GM21723 (cell line): Measurements from ENCODE around the gene SLC1A2.

Experiments used
- ATAC-seq: cut with Tn5 transposase; IDR thresholded peaks from one replicate; pipeline ENCODE4 v1.9.1; 2021; ENCODE audit warnings: mild to moderate bottlenecking, moderate library complexity; ENCODE audit not compliant: unreplicated experiment

The SLC1A2 gene

DNA sequence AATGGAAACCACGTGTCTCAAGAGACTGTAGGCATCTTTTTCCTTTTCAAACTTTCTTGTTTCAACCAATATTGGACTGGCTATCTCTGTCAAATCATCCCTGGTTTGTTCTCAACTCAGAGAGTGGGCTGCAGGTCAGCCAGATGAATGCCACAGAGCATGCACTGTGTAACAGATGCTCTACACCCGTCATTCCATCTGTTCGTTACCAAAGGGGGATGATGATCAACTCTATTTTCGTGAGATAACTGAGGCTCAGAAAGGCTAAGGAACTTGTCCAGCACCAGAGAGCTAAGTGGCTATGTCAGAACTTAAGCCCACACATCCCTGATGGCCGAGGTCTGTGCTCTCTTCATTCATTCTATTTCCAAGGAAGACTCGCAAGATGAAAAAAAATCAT lies 42.1 kb downstream of the SLC1A2 start:
- ATAC-seq, result no peak

DNA sequence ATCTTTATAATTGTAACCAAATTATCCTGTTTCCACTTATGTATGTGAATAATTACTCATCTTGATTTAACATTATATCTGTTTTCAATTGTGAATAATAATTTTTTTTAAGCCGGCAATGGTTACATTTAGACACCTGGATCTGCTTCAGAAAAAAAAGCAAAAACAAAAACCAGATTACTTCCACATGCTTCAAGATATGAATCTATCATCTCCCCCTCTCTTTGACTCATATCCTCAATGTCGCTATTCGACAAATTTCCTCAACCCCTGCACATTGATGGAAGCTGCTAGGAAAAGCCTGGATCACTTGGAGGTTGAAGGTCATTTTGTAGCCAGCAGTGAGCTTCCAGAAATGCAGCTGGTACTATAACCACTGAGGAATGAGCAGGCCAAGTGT lies 42.7 kb downstream of the SLC1A2 start:
- ATAC-seq, result no peak

DNA sequence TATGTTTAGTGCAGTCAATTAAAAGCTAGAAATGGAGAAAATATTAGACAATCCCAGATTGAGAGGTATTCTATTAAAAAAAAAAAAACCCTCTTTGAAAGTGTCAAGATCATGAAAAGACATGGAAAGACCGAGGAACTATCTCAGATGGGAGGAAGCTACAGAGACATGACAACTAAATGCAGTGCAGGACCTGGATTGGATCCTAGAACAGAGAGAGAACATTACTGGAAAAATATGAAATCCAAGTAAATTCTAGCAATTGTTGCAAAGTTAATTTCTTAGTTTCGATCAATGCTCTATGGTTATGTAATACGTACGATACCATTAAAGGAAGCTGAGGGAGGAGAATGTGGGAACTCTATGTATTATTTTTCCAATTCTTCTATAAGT lies 43.2 kb downstream of the SLC1A2 start:
- no peak for ATAC-seq

DNA sequence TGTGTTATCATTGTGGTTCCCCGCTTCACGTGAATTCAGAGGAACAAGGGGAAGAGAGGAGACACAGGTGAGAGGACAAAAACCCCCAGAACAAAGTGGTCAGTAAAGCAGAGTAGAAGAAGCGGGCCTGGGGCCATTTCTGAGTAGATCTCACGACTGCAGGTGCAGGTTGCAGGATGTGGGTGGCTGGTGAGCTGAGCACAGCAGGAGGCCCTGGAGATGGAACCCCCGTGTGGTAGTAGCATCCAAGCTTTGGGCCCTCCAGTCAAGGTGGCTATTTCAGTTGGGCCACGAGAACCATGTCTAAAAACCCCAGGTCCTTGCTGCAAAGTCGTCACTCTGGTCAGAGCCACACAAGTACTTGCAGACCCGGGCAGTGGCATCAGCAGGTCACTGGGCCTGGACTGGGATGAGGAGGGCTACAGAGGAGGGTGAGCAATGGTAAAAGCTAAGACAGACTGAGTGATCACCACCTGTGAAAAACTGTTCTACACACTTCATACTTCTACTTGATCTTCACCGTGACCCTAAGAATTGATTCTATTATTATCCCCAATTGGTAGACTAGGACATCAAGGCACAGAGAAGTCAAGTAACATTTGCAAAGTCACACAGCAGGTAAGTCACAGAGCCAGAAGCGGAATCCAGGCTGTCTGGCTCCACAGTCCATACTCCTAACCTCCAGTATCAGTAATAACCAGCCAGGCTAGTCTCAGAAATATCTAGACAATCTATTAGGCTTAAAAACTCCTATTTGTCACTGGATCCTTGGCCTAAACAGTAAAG lies 43.8 kb downstream of the SLC1A2 start:
- no peak for ATAC-seq

DNA sequence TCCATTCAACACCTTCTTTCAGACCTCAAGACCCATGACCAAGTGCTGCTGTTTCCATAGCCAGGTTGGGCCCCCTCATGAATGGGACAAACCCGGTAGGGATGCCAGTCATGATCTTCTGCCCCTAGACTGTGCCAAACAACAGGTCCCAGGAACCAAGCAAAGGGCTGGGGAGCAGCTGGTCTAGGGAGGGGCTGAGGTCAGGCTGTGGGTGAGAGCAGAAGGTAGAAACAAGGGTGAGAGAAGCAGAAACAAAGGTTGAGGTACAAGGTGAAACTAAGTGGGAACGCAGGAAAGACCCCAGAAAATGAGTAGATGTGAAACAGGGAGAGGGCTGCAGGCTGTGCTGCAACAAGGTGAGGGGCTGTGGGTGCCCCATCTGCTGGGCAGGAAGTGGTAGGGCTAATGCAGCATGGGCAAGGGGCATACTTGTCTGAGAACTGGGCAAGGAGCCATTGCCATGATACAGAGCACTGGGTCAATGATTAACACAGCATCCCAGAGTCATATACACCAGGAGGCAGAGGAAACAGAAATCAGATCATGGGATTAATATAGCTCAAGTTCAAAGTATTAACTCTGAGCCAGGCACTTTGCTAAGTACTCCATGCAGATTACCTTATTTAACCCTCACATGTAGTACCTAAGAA lies 45.9 kb downstream of the SLC1A2 start:
- no peak for ATAC-seq

DNA sequence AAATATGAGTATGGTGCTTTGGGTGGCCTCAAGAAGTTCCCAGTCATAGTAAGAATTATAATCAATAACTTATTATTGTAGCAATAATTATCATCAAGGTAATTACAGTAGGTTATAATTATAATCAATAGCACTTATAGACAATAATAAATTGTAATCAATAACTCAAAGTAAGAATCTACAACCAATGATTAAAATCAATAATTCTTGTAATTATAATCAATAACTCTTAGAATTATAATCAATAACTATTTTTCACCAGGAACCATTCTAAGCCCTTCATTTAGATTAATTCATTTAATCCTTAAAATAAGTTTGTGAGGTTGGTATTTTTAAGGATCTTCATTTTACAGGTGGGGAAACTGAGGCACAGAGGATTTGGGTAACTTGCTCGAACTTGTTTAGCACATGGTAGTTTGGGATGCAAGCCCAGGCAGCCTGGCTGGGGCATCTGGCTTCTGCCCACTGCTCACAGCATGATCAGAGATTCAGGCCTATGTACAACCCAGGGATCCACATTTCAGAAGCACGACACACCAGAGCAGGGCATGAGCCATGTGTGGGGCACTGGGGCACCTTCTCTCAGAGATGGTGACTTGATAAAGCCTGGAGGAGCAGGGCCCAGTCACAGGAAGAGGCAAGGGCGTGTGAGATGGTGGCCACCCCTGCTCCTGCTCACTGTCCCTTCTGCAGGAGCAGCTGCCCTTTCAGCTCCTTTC lies 46.6 kb downstream of the SLC1A2 start:
- no peak for ATAC-seq

DNA sequence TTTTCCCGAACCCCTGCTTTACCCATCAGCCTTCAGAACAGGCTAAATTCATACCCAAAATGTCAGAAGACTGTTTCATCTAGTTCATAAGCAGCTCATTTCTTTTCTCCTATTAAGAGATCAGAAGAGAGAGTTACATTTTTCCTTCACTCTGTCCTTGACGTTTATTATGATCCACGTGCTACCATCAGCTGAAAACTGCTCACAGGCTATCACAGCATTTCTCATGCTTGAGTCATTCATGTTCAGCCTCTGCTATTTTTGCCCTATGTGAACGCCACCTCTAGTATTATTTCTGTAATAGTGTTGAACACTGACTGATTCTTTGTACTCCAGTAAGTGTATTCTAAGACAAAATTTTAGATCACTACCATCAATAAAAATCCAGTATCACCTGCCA lies 51.9 kb downstream of the SLC1A2 start:
- no peak for ATAC-seq

DNA sequence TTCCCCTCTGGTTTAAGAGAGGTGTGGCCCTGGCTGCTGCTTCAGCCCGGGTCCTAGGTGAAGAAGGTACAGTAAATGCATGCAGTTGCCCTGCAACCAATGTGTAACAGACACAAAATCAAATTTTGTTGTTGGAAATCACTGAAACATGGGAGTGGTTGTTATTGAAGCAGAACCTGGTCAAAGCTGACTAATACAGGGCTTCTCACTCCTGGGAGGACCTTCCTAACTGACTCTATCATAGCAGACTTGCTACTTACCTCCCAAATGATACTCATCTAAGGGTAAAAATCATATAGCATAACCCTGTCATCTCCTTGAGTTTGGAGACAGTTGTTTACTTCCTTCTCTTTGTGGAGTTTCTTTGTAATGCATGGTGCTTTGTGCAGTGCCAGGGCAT lies 52.6 kb downstream of the SLC1A2 start:
- no peak for ATAC-seq

DNA sequence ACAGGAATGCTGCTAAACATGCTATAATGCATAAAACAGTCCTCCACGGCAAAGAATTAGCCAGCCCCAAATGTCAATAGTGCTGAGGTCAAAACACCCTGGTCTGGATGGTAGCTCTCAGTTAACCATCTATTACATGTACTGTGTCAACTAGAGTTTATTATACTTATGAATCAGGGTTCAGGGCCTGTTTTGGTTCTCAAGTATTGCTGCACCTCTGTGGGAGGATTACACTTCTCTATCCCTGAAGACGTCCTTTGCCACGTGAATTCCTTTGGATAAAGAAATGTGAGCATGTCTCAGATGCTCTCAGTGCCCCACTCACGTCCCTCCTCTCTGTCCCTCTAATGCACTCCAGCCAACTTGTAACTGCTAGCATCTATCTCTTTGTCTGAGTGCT lies 53.4 kb downstream of the SLC1A2 start:
- no peak for ATAC-seq

DNA sequence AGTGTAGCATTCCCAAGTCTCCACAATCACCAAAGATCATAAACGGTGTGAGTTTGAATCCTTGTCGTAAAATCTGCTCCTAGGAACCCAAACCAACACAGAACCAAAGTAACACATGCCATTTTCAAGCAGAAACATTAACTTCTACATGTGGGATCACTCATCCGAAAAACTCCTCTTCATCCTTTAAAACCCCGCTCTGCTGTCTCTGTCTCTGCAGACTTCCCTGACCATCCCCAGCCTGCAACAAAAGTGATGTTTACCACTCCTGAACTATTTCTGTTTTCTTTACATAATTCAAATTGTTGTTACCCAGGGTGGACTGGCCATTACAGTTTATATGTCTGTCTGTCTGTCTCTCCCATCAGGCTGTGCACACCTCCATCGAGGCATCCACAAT lies 54.0 kb downstream of the SLC1A2 start:
- no peak for ATAC-seq

DNA sequence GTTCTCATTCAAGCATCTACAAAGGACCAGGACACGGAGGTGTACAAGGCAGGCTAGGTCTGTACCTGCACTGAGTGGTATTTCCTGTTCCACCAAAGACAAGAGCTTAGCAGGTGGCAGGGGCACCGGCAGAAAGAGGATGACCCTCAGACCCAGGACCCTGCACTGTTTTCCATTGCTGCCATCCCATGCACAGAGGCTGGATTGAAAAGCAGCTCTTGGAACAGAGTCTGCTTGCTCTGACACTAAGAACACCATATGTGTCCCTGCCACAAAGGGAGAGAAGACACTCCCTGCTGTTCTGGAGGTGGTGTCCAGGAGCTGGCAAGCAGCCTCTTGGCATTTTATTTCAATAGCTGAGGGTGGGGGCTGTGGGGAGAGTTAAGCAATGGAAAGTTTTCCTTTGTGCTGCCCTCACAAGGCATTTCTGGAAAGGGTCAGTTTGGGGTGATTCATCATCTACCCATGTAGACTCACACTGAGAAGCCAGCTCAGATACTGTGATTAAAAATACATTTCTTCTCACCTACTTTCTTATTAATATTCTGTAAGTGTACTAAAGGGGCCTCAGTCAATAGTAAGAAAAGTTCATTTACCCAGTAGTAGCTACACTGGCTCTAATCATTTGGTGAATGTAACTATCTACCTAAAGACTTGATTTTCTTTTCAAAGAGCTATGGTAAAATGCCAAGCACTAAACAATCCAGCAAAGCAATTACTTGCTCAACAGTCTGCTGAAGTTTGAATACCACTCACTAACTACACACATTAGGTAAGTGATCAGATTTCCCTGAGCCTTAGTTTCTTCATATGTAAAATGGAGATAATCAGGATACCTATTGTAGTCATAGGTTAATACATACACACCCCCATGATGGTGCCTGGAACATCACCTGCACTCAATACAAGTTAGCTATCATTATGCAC lies 55.2 kb downstream of the SLC1A2 start:
- ATAC-seq, result no peak

DNA sequence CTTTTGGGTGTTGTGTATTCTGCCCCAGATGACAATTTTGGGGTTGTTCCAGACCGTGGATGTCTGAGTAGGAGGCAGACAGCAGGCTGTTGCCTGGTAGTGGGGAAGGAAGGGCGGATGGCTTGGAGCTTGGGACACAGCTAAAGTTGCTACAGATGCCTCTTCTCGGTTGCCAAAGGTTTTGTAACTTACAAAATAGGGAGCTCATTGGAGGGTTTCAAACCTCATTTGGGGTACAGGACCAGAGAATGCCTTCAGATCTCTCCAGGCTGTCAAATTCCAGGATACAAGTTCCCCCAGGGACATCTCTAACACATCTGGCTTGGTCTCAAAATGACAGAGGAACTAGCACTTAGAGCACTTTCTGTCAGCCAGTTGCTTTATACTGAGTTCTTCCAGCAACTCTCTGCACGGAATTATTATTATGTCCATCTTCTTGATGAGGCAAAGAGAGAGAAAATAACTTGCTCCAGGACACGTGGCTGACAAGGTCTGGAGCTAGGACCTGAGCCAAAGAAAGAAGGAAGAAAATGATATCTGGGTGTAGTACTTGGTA lies 56.0 kb downstream of the SLC1A2 start:
- ATAC-seq, result no peak

DNA sequence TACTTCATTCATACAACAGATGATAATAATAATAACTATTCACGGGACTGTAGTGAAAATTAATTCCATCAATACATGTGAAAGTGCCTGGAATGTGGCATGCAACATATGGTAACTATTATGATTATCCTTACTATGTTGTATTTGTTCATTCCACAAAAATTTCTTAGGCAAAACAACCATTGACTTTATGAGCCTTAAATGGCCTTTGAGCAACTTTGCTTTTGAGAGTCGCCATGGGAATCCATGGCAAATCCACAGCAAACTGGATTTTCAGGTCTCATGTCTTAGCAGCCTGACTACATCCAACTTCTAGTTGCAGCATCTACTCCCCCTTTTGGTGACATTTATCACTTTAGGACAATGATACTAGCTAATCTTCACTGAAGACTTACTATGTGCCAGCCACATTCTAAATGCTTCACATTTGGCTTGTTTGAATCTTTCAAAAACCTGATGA lies 56.8 kb downstream of the SLC1A2 start:
- no peak for ATAC-seq

DNA sequence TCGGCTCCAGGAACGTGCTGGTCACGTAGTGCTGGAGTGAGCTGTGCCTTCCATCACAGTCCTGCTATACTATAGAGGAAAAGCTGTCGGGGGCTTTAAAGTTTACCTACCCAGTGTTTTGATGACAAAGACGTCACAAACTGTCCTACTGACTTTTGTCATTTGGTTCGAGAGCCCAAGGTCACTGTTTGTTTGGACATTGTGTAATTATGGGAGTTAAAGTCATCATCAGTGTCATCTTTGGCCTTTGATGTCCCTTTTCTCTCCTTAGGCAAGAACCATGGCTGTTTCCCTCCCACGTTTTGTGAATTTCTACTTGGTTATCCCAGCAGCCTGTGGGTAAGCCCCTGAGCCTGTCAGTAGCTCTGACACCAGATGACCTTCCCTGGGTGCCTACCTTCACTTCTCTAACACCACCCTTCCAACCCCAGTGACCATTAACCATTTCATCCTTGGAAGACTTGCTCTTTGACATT lies 59.3 kb downstream of the SLC1A2 start:
- no peak for ATAC-seq

DNA sequence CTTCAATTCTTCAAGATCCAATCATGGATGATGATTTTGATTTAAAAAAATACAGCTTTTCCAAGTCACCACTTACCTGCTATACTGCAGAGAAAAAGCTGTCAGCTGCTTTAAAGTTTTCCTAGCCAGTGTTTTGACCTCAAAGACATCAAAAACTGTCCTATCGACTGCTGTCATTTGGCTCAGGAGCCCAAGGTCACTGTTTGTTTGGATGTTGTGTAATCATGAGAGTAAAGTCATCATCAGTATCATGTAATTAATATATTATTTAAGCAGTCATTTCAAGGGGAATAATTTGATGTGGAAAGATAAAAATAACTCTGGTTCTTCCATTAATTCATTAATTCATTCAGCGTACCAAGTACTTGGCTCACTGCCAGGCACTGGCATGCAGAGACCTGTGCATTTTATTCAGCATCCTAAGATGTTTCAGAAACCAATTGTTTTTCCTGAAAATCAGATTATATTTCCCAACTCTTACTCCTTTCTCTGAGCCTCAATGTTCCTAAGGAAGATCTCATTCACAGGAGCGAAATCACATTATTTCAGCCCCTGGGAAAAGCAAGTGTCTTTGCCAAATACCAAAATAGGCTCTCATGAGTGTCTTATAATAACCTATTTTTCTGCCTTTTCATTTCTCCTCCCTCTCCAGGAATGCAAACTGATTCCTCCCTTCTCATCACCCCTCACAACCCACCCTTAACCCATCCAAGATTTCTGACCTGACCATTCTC lies 59.9 kb downstream of the SLC1A2 start:
- ATAC-seq, result no peak

DNA sequence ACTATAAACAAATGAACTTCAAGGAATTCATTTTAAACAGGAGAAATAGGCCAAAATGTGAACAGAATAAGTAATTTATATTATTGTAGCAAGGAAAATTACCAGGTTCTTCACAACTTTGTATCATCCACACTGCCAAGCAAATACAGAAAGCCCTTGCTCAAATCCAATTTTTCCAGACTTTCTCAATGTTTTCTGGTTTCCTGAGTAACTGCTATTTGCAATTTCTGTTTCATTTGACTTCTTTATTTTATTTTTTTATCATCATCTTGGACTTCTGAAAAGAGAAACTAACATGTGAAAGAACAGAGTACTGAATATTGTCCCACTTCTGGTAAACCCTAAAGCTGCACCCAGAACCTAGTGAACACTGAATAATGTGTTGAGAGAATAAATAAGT lies 61.0 kb downstream of the SLC1A2 start:
- no peak for ATAC-seq

DNA sequence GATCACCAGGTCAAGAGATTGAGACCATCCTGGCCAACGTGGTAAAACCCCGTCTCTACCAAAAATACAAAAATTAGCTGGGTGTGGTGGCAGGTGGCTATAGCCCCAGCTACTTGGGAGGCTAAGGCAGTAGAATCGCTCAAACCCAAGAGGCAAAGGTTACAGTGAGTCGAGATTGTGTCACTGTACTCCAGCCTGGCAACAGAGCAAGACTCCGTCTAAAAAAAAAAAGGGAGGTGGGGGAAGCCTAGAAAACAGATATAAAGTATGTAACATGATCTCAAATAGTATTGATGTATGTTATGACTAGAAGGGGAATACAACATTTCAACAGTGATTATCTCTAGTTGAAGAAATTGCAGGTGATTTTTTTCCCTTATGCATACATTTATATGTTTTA lies 61.4 kb downstream of the SLC1A2 start:
- no peak for ATAC-seq

DNA sequence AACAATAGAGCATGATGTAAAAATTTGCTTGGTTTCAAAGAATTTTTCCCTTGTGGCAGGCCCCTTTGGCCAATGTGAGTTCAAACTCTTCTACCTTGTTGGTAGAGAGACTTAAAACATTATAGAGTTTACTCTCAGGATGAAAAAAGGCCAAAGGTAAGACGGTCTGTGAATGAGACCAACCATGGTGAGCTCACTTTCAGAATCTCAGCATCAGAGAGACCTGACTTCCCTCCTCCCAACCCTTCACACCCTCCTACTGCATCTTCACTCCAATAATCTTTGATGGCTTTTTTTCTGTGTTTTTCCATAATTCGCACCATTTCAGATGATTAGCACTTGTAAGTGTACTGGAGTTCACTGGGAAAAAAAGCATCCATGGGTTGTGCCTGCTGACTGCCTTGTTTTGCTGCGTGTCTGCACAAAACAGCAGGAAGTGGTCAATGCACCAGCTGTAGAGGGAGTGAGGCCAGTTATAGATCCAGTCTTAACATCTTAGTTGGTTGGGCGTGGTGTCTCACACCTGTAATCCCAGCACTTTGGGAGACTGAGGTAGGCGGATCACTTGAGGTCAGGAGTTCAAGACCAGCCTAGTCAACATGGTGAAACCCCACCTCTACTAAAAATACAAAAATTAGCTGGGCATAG lies 64.1 kb downstream of the SLC1A2 start:
- ATAC-seq, result no peak

DNA sequence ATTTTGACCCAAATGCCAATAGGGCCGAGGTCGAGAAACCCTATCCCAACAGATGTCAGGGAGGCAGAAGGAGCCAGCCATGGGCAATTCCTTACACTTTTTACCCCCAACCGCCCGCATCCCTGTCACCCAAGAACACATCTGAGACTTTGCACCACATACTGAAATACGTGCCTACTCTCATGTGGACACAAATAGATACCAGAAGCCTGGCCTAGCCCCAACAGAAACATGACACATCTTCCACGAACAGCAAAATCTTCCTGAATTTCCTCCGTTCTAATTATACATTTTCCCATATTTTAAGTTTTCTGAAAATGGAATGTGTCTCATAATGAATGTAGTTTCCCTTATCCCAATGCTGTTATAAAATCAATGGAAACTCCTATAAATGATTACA lies 64.7 kb downstream of the SLC1A2 start:
- ATAC-seq, result no peak
